ENCODE data around the gene TBC1D19.
"Not testable (repeated sequence)": the region's sequence is repeated elsewhere in the genome, so short reads cannot be mapped to it uniquely, and the experiment has no call there.

TBC1D19 gene

DNA sequence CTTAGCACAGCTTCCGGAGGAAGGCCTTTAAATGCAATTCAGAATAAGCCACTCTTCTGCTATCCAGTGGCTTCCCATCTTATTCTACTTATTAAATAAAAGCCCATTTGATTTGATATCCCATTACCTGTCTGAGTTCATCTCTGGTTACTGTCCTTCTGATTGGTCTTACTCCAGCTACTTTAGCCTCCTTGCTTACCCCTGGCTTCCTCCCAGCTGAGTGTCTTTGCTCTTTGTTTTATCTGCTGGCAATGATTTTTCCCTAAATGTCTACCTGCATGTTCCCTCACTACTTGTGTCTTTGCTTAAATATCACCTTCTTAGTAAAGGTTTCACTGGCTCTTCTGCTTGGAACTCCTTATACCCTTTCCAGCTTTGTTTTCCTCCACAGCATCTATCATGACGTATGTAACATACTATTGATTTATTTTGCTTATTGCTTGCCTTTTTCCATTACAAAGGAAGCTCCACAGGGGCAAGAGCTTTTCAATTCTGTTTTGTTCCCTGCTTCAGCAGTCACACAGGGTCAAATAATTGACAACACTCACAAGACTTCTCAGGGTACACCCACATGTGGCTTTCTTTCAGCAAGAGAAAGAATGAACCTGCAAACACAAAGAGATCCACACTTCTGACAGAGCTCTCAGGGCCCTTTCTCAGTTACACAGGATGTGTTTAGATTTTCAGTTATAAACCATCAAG lies 63.8 kb downstream of the TBC1D19 start:
- H3K4me3 ChIP-seq (ENCODE audit: low read depth, low read length), result no peak overlapping the region
- TF ChIP-seq, protein P1, sequence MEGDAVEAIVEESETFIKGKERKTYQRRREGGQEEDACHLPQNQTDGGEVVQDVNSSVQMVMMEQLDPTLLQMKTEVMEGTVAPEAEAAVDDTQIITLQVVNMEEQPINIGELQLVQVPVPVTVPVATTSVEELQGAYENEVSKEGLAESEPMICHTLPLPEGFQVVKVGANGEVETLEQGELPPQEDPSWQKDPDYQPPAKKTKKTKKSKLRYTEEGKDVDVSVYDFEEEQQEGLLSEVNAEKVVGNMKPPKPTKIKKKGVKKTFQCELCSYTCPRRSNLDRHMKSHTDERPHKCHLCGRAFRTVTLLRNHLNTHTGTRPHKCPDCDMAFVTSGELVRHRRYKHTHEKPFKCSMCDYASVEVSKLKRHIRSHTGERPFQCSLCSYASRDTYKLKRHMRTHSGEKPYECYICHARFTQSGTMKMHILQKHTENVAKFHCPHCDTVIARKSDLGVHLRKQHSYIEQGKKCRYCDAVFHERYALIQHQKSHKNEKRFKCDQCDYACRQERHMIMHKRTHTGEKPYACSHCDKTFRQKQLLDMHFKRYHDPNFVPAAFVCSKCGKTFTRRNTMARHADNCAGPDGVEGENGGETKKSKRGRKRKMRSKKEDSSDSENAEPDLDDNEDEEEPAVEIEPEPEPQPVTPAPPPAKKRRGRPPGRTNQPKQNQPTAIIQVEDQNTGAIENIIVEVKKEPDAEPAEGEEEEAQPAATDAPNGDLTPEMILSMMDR (IDR thresholded peaks at IDR 0.05; ENCODE audit: low read depth, low read length), result no peak

DNA sequence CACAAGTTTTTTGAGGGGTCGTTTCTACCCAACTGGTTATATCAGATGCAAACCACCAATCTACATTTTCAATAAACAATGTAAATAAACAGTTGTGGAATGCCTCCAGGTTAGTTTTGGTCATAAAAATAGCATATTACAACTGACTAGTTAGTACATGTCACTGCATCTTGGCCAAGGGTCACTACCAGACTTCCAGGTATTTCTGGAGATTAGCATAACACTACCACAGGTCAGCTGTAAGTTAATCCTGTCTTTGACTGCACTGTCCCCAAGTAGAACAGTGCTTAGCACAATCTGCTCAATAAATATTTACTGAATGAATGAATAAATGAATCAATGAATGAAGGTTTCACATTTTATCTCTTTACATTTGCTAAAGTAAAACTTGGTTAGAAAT lies 64.4 kb downstream of the TBC1D19 start:
- H3K4me3 ChIP-seq (ENCODE audit: low read depth, low read length), result no peak overlapping the region
- TF ChIP-seq, protein P1 (IDR thresholded peaks at IDR 0.05; ENCODE audit: low read depth, low read length), result no peak

DNA sequence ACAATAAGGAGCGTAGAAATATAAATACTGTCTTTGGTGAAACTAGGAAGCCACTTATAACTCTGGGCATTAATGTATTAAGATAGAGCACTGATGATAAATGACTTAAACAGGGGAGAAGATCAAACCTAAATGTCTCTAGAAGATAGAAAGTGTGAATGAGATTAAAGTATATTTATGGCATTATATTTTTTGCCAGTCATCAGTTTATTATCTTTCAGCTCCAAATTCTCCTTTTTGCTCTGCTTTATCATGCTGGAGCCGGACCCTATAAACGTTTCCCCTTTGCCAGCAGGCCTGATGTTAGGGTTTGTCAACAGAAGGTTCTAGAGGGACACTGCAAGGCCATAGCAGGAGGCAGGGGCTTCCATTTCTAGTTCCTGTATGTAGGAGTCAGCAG lies 76.4 kb downstream of the TBC1D19 start:
- TF ChIP-seq, protein P1 (IDR thresholded peaks at IDR 0.05; ENCODE audit: low read depth, low read length), result no peak
- no peak overlapping the region for H3K4me3 ChIP-seq (ENCODE audit: low read depth, low read length)

DNA sequence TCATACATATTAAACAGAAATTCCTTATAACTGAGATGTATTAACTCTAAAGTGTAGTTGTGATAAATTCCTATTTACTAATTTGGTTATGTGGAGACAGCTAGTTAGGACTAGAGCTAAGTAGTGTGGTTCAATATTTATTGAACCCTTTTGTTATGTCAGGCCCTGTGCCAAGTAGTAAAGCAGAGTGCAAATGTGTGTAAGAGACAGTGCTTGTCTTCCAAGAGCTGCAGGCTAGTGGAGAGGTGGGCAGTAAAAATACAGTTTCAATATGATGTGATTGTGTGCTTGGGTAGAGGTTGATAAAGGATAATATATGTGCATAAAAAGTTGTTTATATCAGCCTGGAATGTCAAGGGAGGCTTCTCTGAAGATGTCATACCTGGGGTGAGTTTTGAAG lies 80.0 kb downstream of the TBC1D19 start:
- no peak overlapping the region for H3K4me3 ChIP-seq (ENCODE audit: low read depth, low read length)
- TF ChIP-seq, protein P1 (IDR thresholded peaks at IDR 0.05; ENCODE audit: low read depth, low read length), result no peak

DNA sequence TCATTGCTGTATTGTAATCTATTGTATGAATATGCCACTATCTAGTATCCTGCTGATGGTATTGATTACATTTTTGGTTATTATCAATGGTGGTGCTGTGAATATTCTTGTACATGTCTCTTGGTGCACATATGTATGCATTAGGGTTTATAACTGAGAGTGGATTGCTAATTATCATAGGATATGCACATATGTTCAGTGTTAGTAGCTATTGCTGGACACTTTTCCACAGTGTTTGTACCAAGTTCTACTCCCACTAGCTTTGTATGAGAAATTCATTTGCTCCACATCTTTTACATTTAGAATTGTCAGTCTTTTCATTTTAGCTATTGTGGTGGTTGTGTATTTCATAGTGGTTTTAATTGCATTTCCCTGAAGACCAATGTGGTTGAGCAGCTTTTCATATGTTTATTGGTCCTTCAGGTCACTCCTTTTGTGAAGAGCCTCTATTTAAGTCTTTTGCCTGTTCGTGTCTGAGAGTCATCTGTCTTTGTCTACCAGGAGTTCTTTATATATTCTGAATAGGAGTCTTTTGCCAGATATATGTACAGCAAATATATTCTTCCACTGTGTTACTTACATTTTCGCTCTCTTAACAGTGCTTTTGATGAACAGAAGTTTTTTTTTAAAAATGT lies 87.1 kb downstream of the TBC1D19 start:
- no peak overlapping the region for H3K4me3 ChIP-seq (ENCODE audit: low read depth, low read length)
- TF ChIP-seq, protein P1 (IDR thresholded peaks at IDR 0.05; ENCODE audit: low read depth, low read length), result no peak

DNA sequence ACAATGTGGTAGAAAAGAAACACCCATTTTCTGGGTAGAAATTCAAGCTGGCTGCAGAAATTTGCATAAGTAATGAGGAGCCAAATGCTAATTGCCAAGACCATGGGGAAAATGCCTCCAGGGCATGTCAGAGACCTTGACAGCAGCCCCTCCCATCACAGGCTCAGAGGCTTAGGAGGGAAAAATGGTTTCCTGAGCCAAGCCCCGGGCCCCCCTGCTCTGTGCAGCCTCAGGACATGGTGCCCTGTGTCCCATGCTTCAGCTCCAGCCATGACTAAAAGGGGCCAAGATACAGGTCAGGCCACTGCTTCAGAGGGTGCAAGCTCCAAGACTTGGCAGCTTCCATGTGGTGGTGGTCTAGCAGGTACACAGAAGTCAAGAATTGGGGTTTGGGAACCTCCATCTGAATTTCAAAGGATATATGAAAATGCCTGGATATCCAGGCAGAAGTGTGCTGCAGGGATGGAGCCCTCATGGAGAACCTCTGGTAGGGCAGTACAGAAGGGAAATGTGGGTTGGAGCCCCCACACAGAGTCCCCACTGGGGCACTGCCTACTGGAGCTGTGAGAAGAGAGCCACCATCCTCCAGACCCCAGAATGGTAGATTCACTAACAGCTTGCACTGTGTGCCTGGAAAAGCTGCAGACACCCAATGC lies 95.3 kb downstream of the TBC1D19 start:
- not testable (repeated sequence) for H3K4me3 ChIP-seq (ENCODE audit: low read depth, low read length)

DNA sequence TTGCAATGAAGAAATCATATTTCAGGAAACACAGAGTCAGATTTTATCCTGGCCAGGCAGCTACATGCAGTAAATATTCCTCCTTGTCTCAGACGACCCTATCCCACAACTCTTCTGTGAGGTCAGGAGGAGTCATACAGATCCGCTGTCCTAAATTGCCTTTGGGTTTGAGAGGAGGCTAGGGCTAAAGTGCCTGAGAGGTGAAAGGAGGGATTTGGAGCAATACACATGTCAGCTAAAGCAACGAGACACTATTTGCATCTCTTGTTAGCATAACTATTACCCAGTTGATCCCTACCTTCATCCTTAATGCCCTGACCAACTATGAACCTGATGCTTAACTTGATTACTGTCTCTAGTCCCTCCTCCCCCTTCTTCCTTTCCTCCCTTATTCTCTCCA lies 98.6 kb downstream of the TBC1D19 start:
- no peak overlapping the region for H3K4me3 ChIP-seq (ENCODE audit: low read depth, low read length)
- TF ChIP-seq, protein P1 (IDR thresholded peaks at IDR 0.05; ENCODE audit: low read depth, low read length), result no peak

All from WI38 (cell line).